ENCODE data around the gene ABHD1. TPM values are rescaled to one million over a fixed set of nuclear protein-coding genes. Genes with fewer than 3 reads are reported as not detected.
"Not testable (repeated sequence)": the region's sequence is repeated elsewhere in the genome, so short reads cannot be mapped to it uniquely, and the experiment has no call there.

Gene ABHD1
- total RNA-seq, 1 donor from 2014 or later, result 0.31 TPM

DNA sequence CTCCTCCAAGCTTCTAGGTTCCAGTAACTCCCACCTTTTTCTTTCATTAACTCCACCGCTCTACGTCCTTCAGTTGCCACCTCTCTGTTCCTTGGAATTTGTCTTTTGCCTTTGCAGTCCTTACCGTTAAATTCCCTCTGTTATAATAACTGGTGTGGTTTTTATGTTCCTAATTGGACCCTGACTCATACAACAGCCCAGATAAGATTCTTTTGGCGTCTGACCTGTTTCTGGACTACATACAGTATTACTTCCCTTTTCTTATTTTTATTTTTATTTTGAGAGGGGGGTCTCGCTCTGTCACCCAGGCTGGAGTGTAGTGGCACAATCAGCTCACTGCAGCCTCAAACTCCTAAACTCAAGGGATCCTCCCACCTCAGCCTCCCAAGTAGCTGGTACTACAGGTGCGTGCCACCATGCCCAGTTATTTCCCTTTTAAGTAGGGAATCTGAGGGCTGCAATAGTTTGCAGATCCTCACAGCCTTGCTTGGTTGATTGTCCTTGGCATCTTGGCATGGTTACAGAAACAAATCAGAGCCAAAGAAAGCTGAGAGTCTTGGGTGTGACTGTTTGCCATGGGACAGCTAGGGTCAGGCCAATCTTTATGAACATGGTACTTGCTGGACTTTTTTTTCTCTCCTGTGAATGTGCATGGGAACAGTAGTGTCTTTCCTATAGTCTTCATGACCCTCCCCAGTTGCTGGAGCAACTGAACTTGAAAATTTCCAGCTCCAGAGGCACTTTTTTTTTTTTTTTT, 47.1 kb downstream of the ABHD1 start:
- no peak for DNase-seq

DNA sequence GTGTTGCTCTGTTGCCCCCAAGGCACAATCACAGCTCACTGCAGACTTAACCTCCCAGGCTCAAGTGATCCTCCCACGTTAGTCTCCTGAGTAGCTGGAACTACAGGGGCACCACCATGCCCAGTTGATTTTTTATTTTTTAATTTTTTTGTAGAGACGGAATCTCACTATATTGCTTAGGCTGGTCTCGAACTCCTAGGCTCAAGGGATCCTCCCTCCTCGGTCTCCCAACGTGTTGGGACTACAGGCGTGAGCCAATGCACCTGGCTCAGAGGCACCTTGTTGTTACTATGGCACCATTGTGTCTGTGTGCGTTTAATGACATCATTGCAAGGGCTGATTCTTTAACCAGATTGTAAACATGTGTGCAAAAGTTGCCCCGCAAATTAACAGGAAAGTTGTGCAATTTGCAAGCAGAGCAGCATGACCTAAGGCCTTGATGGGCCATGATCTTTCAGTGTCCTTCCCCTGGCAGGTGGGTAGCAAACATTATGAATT, 47.8 kb downstream of the ABHD1 start:
- DNase-seq, result no peak

DNA sequence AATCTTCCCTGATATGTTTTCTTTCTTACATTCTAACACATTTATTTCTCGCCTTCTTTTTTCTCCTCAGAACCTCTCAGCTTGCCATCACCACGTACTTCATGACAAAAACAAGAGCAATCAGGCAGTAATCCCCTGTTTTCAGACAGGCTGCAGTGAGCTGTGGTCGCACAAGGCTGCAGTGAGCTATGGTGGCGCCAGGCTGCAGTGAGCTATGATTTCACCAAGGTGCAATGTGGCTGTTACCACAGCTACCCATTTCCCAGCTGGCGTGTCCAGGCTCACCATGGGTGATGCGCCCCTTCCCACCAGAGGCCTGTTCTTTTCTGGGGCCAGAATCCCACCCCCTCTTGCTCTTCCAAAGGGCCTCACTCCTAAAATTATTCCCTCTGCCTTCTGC, 51.0 kb downstream of the ABHD1 start:
- DNase-seq, result no peak

DNA sequence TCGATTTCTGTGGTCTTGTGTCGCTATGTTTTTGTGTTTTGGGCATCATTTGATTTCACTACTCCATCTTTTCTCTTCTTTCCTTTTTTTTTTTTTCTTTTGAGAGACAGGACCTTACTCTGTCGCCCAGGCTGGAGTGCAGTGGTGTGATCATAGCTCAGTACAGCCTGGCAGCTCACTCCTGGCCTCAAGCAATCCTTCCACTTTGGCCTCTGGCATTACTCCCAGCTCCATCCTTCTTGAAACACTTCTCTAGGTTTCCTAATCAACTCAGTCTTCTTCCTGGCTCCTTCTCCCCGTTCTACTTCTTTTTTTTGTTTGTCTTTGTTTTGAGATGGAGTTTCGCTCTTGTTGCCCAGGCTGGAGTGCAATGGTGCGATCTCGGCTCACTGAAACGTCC, 51.7 kb downstream of the ABHD1 start:
- no peak for DNase-seq

DNA sequence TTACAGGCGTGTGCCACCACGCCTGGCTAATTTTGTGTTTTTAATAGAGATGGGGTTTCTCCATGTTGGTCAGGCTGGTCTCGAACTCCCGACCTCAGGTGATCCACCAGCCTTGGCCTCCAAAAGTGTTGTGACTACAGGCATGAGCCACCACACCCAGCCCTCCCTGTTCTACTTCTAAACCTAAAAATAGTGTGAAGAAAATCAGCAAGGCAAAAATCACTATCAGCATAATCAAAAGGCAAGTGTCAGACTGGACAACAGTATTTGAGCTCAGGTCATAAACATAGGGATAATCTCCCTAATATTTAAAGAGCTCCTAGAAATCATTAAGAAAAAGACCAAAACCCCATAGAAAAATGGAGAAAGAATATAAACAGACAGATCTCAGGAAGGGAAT, 52.2 kb downstream of the ABHD1 start:
- DNase-seq, result not testable (repeated sequence)

DNA sequence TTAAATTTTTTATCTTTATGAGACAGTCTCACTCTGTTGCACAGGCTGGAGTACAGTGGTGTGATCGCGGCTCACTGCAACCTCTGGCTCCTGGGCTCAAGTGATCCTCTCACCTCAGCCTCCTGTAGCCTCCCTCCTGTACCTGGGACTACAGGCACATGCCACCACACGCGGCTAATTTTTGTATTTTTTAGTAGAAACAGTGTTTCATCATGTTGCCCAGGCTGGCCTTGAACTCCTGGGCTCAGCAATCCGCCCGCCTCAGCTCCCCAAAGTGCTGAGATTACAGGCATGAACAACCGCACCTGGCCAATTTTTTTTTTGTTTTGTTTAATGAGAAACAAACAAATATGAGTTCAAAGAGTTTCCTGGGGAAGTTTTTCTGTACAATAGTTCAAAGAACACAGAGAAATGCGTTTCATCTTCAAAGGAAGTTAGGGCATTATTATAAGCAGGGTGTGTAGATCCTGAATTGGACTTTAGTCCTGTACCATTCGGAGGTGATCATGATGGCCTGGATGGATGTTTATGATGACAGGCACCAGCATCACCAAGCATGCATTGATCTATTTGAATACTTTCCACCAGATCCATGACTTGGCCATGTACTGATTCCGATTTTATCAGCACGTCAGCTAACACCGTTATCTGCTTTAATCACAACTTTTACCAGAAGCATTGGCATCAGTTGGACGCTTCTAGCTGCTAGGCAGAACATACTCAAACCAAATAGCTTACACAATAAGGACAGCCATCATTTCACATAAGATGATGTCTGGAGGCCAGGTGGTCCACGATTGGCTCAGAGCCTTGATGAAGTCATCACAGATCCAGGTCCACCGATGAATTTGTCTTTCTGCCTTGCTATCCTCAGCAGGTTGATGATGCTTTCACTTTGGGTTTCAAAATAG, 54.1 kb downstream of the ABHD1 start:
- no peak for DNase-seq

DNA sequence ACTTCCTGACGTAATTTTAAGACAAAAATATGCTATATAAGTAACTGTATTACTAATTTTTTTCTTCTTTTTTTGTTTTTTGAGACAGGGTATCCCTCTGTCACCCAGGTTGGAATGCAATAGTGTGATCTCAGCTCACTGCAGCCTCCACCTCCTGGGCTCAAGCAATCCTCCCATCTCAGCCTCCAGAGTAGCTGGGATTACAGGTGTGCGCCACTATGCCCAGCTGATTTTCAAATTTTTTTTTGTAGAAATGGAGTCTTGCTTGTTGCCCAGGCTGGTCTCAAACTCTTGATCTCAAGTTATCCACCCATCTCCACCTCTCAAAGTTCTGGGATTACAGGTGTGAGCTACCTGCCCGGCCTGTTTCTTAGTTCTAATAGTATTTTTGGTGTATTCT, 54.9 kb downstream of the ABHD1 start:
- no peak for DNase-seq

DNA sequence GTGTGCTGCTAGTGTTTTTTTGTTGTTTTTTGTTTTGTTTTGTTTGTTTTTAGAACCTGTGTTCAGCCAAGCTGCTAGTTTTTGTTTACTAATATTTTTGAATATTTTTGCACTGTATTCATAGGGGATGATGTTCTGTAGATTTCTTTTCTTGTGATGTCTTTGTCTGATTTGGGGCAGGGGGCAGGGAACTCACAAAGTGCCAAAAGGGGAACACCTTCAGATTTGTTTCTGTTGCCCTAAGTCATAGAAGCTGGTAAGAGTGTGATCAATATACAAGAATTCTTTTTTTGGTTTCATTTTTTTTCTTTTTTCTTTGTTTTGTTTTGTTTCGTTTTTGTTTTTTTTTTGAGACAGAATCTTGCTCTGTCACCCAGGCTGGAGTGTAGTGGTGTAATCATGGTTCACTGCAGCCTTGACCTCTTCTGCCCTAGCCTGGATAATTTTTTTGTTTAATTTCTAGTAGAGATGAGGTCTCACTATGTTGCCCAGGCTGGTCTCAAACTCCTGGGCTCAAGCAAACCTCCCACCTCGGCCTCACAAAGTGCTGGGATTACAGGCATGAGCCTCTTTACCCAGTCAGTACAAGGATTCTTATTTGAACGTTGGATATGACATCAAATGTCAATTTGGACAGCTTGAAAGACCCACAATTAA, 55.9 kb downstream of the ABHD1 start:
- no peak for DNase-seq

Other genes starting within 250 kb of the ABHD1 start
- 15.4 TPM for gene MAPRE3, start 153.2 kb upstream of the ABHD1 start, total RNA-seq
- gene TMEM214, start 90.8 kb upstream of the ABHD1 start, total RNA-seq, result 7.8 TPM
- gene AGBL5, start 72.1 kb upstream of the ABHD1 start, total RNA-seq, result 17.5 TPM
- 132 TPM for gene OST4, start 52.2 kb upstream of the ABHD1 start, total RNA-seq
- 4.5 TPM for gene EMILIN1, start 45.2 kb upstream of the ABHD1 start, total RNA-seq
- gene KHK, start 37.0 kb upstream of the ABHD1 start, total RNA-seq, result 6.2 TPM
- gene CGREF1, start 4.7 kb upstream of the ABHD1 start, total RNA-seq, result 17.3 TPM
- gene PREB, start 10.8 kb downstream of the ABHD1 start, total RNA-seq, result 19.0 TPM
- not detected for gene PRR30, start 15.6 kb downstream of the ABHD1 start, total RNA-seq
- gene TCF23, start 25.2 kb downstream of the ABHD1 start, total RNA-seq, result not detected
- gene ATRAID, start 88.2 kb downstream of the ABHD1 start, total RNA-seq, result 43.7 TPM
- 15.6 TPM for gene SLC5A6, start 88.5 kb downstream of the ABHD1 start, total RNA-seq
- 16.2 TPM for gene CAD, start 93.6 kb downstream of the ABHD1 start, total RNA-seq
- gene SLC30A3, start 139.2 kb downstream of the ABHD1 start, total RNA-seq, result 0.47 TPM
- gene DNAJC5G, start 151.6 kb downstream of the ABHD1 start, total RNA-seq, result not detected
- not detected for gene TRIM54, start 158.6 kb downstream of the ABHD1 start, total RNA-seq
- gene UCN, start 184.6 kb downstream of the ABHD1 start, total RNA-seq, result 1.1 TPM
- 36.8 TPM for gene MPV17, start 199.3 kb downstream of the ABHD1 start, total RNA-seq
- gene GTF3C2, start 232.9 kb downstream of the ABHD1 start, total RNA-seq, result 28.2 TPM
- 19.2 TPM for gene EIF2B4, start 246.5 kb downstream of the ABHD1 start, total RNA-seq
- 51.5 TPM for gene SNX17, start 246.8 kb downstream of the ABHD1 start, total RNA-seq

Data from occipital lobe (tissue), 2 donors.